B cell (primary cell): Measurements from ENCODE around the gene ITPR1. TPM values are rescaled to one million over a fixed set of nuclear protein-coding genes. Genes with fewer than 3 reads are reported as not detected.

Experiments
- ATAC-seq: fragments of 200-7000 bp; cut with Tn5 transposase; one replicate; pipeline ENCODE4 v1.10.0; 2021; ENCODE audit warnings: low read depth, mild to moderate bottlenecking, moderate number of reproducible peaks, moderate library complexity
- CTCF ChIA-PET: fragments of 350-600 bp; sonication (Branson Sonifier 250); formaldehyde crosslinking; loops from one replicate; lab custom pipeline; 2021; ENCODE audit warnings: antibody characterized with exemption, inconsistent platforms; lab: Charles Lee
- POLR2A ChIA-PET: fragments of 350-600 bp; sonication (Branson Sonifier 250); formaldehyde crosslinking; loops from one replicate; lab custom pipeline; 2021; ENCODE audit warnings: antibody characterized with exemption; lab: Charles Lee
- DNase-seq: peaks from one replicate; pipeline ENCODE4 v3.0.0; 2013
- H2AFZ ChIP-seq: 2 replicates; pipeline ENCODE4 v1.6.1; 2012; ENCODE audit warnings: mild to moderate bottlenecking, low read depth, low read length; ENCODE audit not compliant: insufficient read depth, poor library complexity, severe bottlenecking
- H3K27ac ChIP-seq, 2 donors: 1 replicate in 1 of 2; 2 replicates in 1 of 2; pipeline ENCODE4 v1.5.1; 2012 to 2013; ENCODE audit warnings: low read length in 2 of 2, mild to moderate bottlenecking in 2 of 2, moderate library complexity in 1 of 2
- H3K27me3 ChIP-seq, 4 experiments: fragments of 200-600 bp in 1 of 4; sonication (generic) in 1 of 4; replicated peaks in 1 of 4; 1 replicate in 2 of 4; 2 replicates in 2 of 4; pipeline versions ENCODE4 v1.6.1 to v1.7.0; 2013 to 2016; ENCODE audit warnings: low read length in 3 of 4, mild to moderate bottlenecking in 2 of 4, mixed read lengths in 1 of 4, moderate library complexity in 1 of 4; ENCODE audit not compliant: insufficient read depth in 4 of 4, control insufficient read depth in 3 of 4; ENCODE audit errors: control extremely low read depth in 1 of 4
- H3K36me3 ChIP-seq, 2 experiments: replicated peaks in 1 of 2; 1 replicate in 1 of 2; 2 replicates in 1 of 2; pipeline versions ENCODE4 v1.6.1 to v1.7.1; 2013; ENCODE audit warnings: low read length in 1 of 2; ENCODE audit not compliant: insufficient read depth in 2 of 2, control insufficient read depth in 1 of 2; ENCODE audit errors: control extremely low read depth in 1 of 2, extremely low read depth in 1 of 2
- H3K4me1 ChIP-seq, 2 donors: fragments of 200-600 bp in 1 of 2; sonication (generic) in 1 of 2; 1 replicate in 1 of 2; 2 replicates in 1 of 2; pipeline versions ENCODE4 v1.5.1 to v1.6.1; 2013 to 2017; ENCODE audit warnings: low read length in 2 of 2; ENCODE audit not compliant: control insufficient read depth in 2 of 2, insufficient read depth in 2 of 2
- H3K4me2 ChIP-seq: replicated peaks from 2 replicates; pipeline ENCODE3; 2012; ENCODE audit warnings: mild to moderate bottlenecking, low read depth, low read length; ENCODE audit not compliant: poor library complexity, severe bottlenecking
- H3K4me3 ChIP-seq, 5 experiments: fragments of 200-600 bp in 1 of 5; sonication (generic) in 1 of 5; 1 replicate in 3 of 5; 2 replicates in 2 of 5; pipeline versions ENCODE4 v1.5.1 to v1.7.0; 2011 to 2016; ENCODE audit warnings: low read length in 4 of 5, mild to moderate bottlenecking in 4 of 5, low read depth in 2 of 5, control low read depth in 1 of 5, moderate library complexity in 1 of 5; ENCODE audit not compliant: insufficient read depth in 1 of 5; ENCODE audit errors: control extremely low read depth in 1 of 5, extremely low read depth in 1 of 5
- H3K79me2 ChIP-seq: fragments of 200-600 bp; sonication (generic); one replicate; pipeline ENCODE4 v1.6.0; 2016; ENCODE audit warnings: low read length; ENCODE audit not compliant: control insufficient read depth, insufficient read depth
- H3K9ac ChIP-seq: fragments of 200-600 bp; sonication (generic); 2 replicates; pipeline ENCODE4 v1.6.1; 2017; ENCODE audit warnings: mild to moderate bottlenecking, low read length, moderate library complexity
- H3K9me3 ChIP-seq, 3 donors: one replicate each; pipeline versions ENCODE4 v1.6.1 to v1.7.1; 2013; ENCODE audit warnings: low read length in 2 of 3; ENCODE audit not compliant: control insufficient read depth in 2 of 3, insufficient read depth in 1 of 3; ENCODE audit errors: control extremely low read depth in 1 of 3
- H4K20me1 ChIP-seq: 2 replicates; pipeline ENCODE4 v1.6.0; 2012; ENCODE audit warnings: mild to moderate bottlenecking, low read length; ENCODE audit not compliant: insufficient read depth, control insufficient read depth, poor library complexity, severe bottlenecking
- H3K27ac Mint-ChIP-seq: one replicate; pipeline ENCODE4 v1.8.0; 2021; ENCODE audit warnings: mixed read lengths
- H3K27me3 Mint-ChIP-seq: one replicate; pipeline ENCODE4 v1.8.0; 2021; ENCODE audit warnings: mixed read lengths
- H3K4me1 Mint-ChIP-seq: one replicate; pipeline ENCODE4 v1.8.0; 2021; ENCODE audit warnings: mixed read lengths
- H3K4me3 Mint-ChIP-seq: one replicate; pipeline ENCODE4 v1.8.0; 2021; ENCODE audit warnings: mixed read lengths
- H3K9me3 Mint-ChIP-seq: one replicate; pipeline ENCODE4 v1.8.0; 2022; ENCODE audit warnings: mixed read lengths; ENCODE audit not compliant: insufficient read depth
- CTCF ChIP-seq: fragments of 200-600 bp; IDR thresholded peaks from one replicate; pipeline ENCODE4 v1.8.0; 2022; ENCODE audit warnings: antibody characterized with exemption, mild to moderate bottlenecking
- EZH2 ChIP-seq: IDR thresholded peaks from 2 replicates; pipeline ENCODE4 v1.6.1; 2012; ENCODE audit warnings: borderline replicate concordance, low read depth, mild to moderate bottlenecking, moderate library complexity, low read length; ENCODE audit not compliant: insufficient read depth, poor library complexity, severe bottlenecking
- WGBS: methylation state at CpG from one replicate; pipeline ENCODE4 v1.1.5; 2013; ENCODE audit warnings: missing lambda C conversion rate; ENCODE audit not compliant: insufficient coverage; 5-methylcytosine and 5-hydroxymethylcytosine counted together
- intact Hi-C: fragments of 100-400 bp; cut with micrococcal nuclease; formaldehyde crosslinking; loops from one replicate; pipeline ENCODE4 v1.10.0; 2022
- polyA plus RNA-seq: library from polyadenylated mRNA; depleted of rRNA; stranded (reverse); fragments of >200 nt; gene quantifications from 2 replicates; pipeline ENCODE4 v1.2.3, GENCODE V29; 2012
- total RNA-seq, 2 donors: library from RNA; stranded (reverse); fragments of 120-200 nt in 1 of 2; gene quantifications; 1 replicate in 1 of 2; 2 replicates in 1 of 2; pipeline versions ENCODE4 v1.2.3 to v1.2.4, GENCODE V29; 2013 to 2022

The ITPR1 gene
- total and polyA plus RNA-seq, 2 donors (not counting 1 experiment from before 2014, with no cell fraction given), result 64.0 to 332 TPM

- peaks cover 46% of the 10 kb centered on the region for H3K79me2 ChIP-seq
- H3K4me3 ChIP-seq, result no peak overlapping the region
- WGBS, result 96% methylated on average over 7 of the region's 8 CpGs
- no peaks in the 10 kb centered on the region for H3K27me3 Mint-ChIP-seq
- DNase-seq, result no peak
- H3K9me3 ChIP-seq, result no peaks in the 10 kb centered on the region
- no peak overlapping the region for H3K9ac ChIP-seq
- peaks cover 12 to 97% of the 10 kb centered on the region in 2 experiments for H3K36me3 ChIP-seq
- TF ChIP-seq EZH2 (no peak), CTCF (no peak)
- intact Hi-C loops, result no loop called here
- peaks cover 67% of the 10 kb centered on the region for H4K20me1 ChIP-seq
- H3K4me2 ChIP-seq, result no peak overlapping the region
- no peak overlapping the region for H2AFZ ChIP-seq
- H3K9me3 Mint-ChIP-seq, result no peaks in the 10 kb centered on the region
- H3K27ac Mint-ChIP-seq, result no peak overlapping the region
- H3K4me1 Mint-ChIP-seq, result no peaks in the 10 kb centered on the region
- H3K4me3 Mint-ChIP-seq, result no peak overlapping the region
- ATAC-seq, result no peak
- no peaks in the 10 kb centered on the region for H3K27me3 ChIP-seq
- no peaks in the 10 kb centered on the region for H3K4me1 ChIP-seq
- POLR2A ChIA-PET, result no interaction called here
- no peak overlapping the region for H3K27ac ChIP-seq
- CTCF ChIA-PET, result interaction anchor here (1.4 to 1.8 kb wide), 2 partner anchors 124 to 292 kb away, joined by 4 to 10 read pairs; no protein-coding TSS in a partner anchor
These were observed 149.5 kb downstream of the ITPR1 start for GRCh38 chr3:4642611-4643010.

GRCh38 chr3:4643904-4644547, 150.9 kb downstream of the ITPR1 start:
- H3K9me3 ChIP-seq, result no peaks in the 10 kb centered on the region
- no peak overlapping the region for H2AFZ ChIP-seq
- no peaks in the 10 kb centered on the region for H3K9me3 Mint-ChIP-seq
- H3K4me1 Mint-ChIP-seq, result no peaks in the 10 kb centered on the region
- WGBS, result 99% methylated on average over 6 of the region's 9 CpGs
- no peak overlapping the region for H3K27ac ChIP-seq
- H3K9ac ChIP-seq, result no peak overlapping the region
- no peaks in the 10 kb centered on the region for H3K27me3 Mint-ChIP-seq
- no peak for ATAC-seq
- no peaks in the 10 kb centered on the region for H3K27me3 ChIP-seq
- peaks cover 12 to 98% of the 10 kb centered on the region in 2 experiments for H3K36me3 ChIP-seq
- H3K4me3 ChIP-seq, result no peak overlapping the region
- CTCF ChIA-PET, result interaction anchor here (0.6 kb wide), 1 partner anchor 23 kb away, joined by 3 read pairs; no protein-coding TSS in a partner anchor
- no peak overlapping the region for H3K4me3 Mint-ChIP-seq
- intact Hi-C loops, result no loop called here
- H3K79me2 ChIP-seq, result peaks cover 35% of the 10 kb centered on the region
- DNase-seq, result no peak
- no peak for TF ChIP-seq CTCF
- no peak for TF ChIP-seq EZH2
- no peak overlapping the region for H3K27ac Mint-ChIP-seq
- no peak overlapping the region for H3K4me2 ChIP-seq
- H3K4me1 ChIP-seq, result no peaks in the 10 kb centered on the region
- peaks cover 53% of the 10 kb centered on the region for H4K20me1 ChIP-seq
- POLR2A ChIA-PET, result no interaction called here
